KMS-11 (cell line): ENCODE results near the gene MOB1B.

Experiments
- H2AFZ ChIP-seq: fragments of 200-600 bp; sonication (generic); 2 replicates; pipeline ENCODE4 v1.6.1; 2016; ENCODE audit warnings: antibody characterized with exemption, mixed run types, low read depth
- H3K27ac ChIP-seq: fragments of 200-600 bp; sonication (generic); 2 replicates; pipeline ENCODE4 v1.6.1; 2016; ENCODE audit warnings: mild to moderate bottlenecking, mixed run types
- H3K27me3 ChIP-seq: fragments of 200-600 bp; sonication (generic); 2 replicates; pipeline ENCODE4 v1.6.1; 2017; ENCODE audit warnings: mild to moderate bottlenecking, low read depth, mixed run types, moderate library complexity; ENCODE audit not compliant: insufficient read depth
- H3K36me3 ChIP-seq: fragments of 200-600 bp; sonication (generic); 2 replicates; pipeline ENCODE4 v1.6.1; 2017; ENCODE audit warnings: mild to moderate bottlenecking, mixed run types; ENCODE audit not compliant: insufficient read depth
- H3K4me1 ChIP-seq: fragments of 200-600 bp; sonication (generic); 2 replicates; pipeline ENCODE4 v1.6.1; 2016; ENCODE audit warnings: mild to moderate bottlenecking, low read depth, mixed run types; ENCODE audit not compliant: poor library complexity, severe bottlenecking
- H3K4me2 ChIP-seq: fragments of 200-600 bp; sonication (generic); 2 replicates; pipeline ENCODE4 v1.7.0; 2016; ENCODE audit warnings: mild to moderate bottlenecking, mixed run types
- H3K4me3 ChIP-seq: fragments of 200-600 bp; sonication (generic); IDR thresholded peaks from 2 replicates; pipeline ENCODE4 v1.6.1; 2017; ENCODE audit warnings: low read depth, low read length, mixed read lengths; ENCODE audit not compliant: insufficient read depth
- H3K79me2 ChIP-seq: fragments of 200-600 bp; sonication (generic); 2 replicates; pipeline ENCODE4 v1.6.1; 2016; ENCODE audit warnings: low read depth, mixed run types; ENCODE audit not compliant: insufficient read depth
- H3K9ac ChIP-seq: fragments of 200-600 bp; sonication (generic); 2 replicates; pipeline ENCODE4 v1.6.1; 2016; ENCODE audit warnings: mild to moderate bottlenecking, mixed run types
- H4K20me1 ChIP-seq: fragments of 200-600 bp; sonication (generic); 2 replicates; pipeline ENCODE4 v1.6.1; 2016; ENCODE audit warnings: mild to moderate bottlenecking, mixed run types; ENCODE audit not compliant: insufficient read depth
- CTCF ChIP-seq: fragments of 200-600 bp; sonication (generic); conservative IDR thresholded peaks from 2 replicates; pipeline ENCODE4 v1.6.1; 2017; ENCODE audit warnings: low read depth, mild to moderate bottlenecking, antibody characterized with exemption, low read length, moderate library complexity, mixed read lengths

MOB1B gene

GRCh38 chr4:70931347-70931746 lies 29.2 kb downstream of the MOB1B start:
- Histone ChIP-seq H2AFZ (no peak overlapping the region), H3K4me2 (no peak overlapping the region), H3K27me3 (no peaks in the 10 kb centered on the region)

GRCh38 chr4:70932984-70933383 lies 30.8 kb downstream of the MOB1B start:
- Histone ChIP-seq H3K27ac (no peak overlapping the region), H3K4me3 (no peak overlapping the region), H2AFZ (no peak overlapping the region), H3K79me2 (no peaks in the 10 kb centered on the region; the same call in 1 of the 2 replicates), H4K20me1 (no peaks in the 10 kb centered on the region), H3K4me1 (peaks cover 8% of the 10 kb centered on the region), H3K4me2 (no peak overlapping the region), H3K9ac (no peak overlapping the region), H3K36me3 (no peaks in the 10 kb centered on the region), H3K27me3 (no peaks in the 10 kb centered on the region)
- TF ChIP-seq CTCF: no peak

More at GRCh38 chr4:70931347-70931746, 29.2 kb downstream of the MOB1B start:
- H3K27ac ChIP-seq: no peak overlapping the region
- no peak overlapping the region for H3K4me3 ChIP-seq
- H3K9ac ChIP-seq: no peak overlapping the region
- H4K20me1 ChIP-seq: no peaks in the 10 kb centered on the region
- no peak for TF ChIP-seq CTCF
- no peaks in the 10 kb centered on the region for H3K36me3 ChIP-seq
- H3K4me1 ChIP-seq: peaks cover 7% of the 10 kb centered on the region
- H3K79me2 ChIP-seq: no peaks in the 10 kb centered on the region; the same call in 1 of the 2 replicates

- no peaks in the 10 kb centered on the region for H3K79me2 ChIP-seq
- no peaks in the 10 kb centered on the region for H4K20me1 ChIP-seq
- TF ChIP-seq CTCF: no peak
- H3K4me3 ChIP-seq: no peak overlapping the region
- no peak overlapping the region for H3K27ac ChIP-seq
- peaks cover 8% of the 10 kb centered on the region for H3K4me1 ChIP-seq
- no peak overlapping the region for H3K9ac ChIP-seq
- no peaks in the 10 kb centered on the region for H3K27me3 ChIP-seq
- H3K36me3 ChIP-seq: no peaks in the 10 kb centered on the region
- H2AFZ ChIP-seq: no peak overlapping the region
- no peak overlapping the region for H3K4me2 ChIP-seq
Measured at GRCh38 chr4:70935038-70935695, 33.0 kb downstream of the MOB1B start.

- no peak for TF ChIP-seq CTCF
- Histone ChIP-seq H3K27ac (no peak overlapping the region), H3K4me2 (no peak overlapping the region), H3K9ac (no peak overlapping the region), H3K27me3 (no peaks in the 10 kb centered on the region), H4K20me1 (no peaks in the 10 kb centered on the region), H2AFZ (no peak overlapping the region), H3K4me3 (no peak overlapping the region), H3K4me1 (peaks cover 8% of the 10 kb centered on the region), H3K36me3 (no peaks in the 10 kb centered on the region), H3K79me2 (no peaks in the 10 kb centered on the region)
Measured at GRCh38 chr4:70936200-70936787, 34.1 kb downstream of the MOB1B start.
